Effector memory CD4-positive, alpha-beta T cell (primary cell): Measurements from ENCODE around the gene KCNIP4.
"Not testable (repeated sequence)": the region's sequence is repeated elsewhere in the genome, so short reads cannot be mapped to it uniquely, and the experiment has no call there.

Experiments used
- DNase-seq, 3 donors: peaks; one replicate each; pipeline ENCODE4 v3.0.0-alpha.2; 2020
- H3K27ac ChIP-seq: 2 replicates; pipeline ENCODE4 v1.7.0; 2013; ENCODE audit warnings: mild to moderate bottlenecking, low read length, moderate library complexity; ENCODE audit not compliant: insufficient read depth, poor library complexity, severe bottlenecking
- H3K27me3 ChIP-seq: replicated peaks from 2 replicates; pipeline ENCODE4 v1.7.0; 2013; ENCODE audit warnings: mild to moderate bottlenecking, low read length; ENCODE audit not compliant: insufficient read depth, control insufficient read depth, poor library complexity, severe bottlenecking
- H3K36me3 ChIP-seq: 2 replicates; pipeline ENCODE4 v1.7.0; 2013; ENCODE audit warnings: mild to moderate bottlenecking, low read length, moderate library complexity; ENCODE audit not compliant: control insufficient read depth, insufficient read depth
- H3K4me1 ChIP-seq: 2 replicates; pipeline ENCODE4 v1.7.0; 2013; ENCODE audit warnings: low read length, mild to moderate bottlenecking; ENCODE audit not compliant: control insufficient read depth, insufficient read depth, poor library complexity, severe bottlenecking
- H3K4me3 ChIP-seq: 2 replicates; pipeline ENCODE4 v1.7.0; 2013; ENCODE audit warnings: low read length, low read depth, mild to moderate bottlenecking; ENCODE audit not compliant: insufficient read depth, poor library complexity, severe bottlenecking
- H3K9me3 ChIP-seq: 2 replicates; pipeline ENCODE4 v1.7.0; 2013; ENCODE audit warnings: mild to moderate bottlenecking, low read length, moderate library complexity; ENCODE audit not compliant: control insufficient read depth

The KCNIP4 gene

GRCh38 chr4:21377046-21377445, 571.5 kb downstream of the KCNIP4 start:
- H3K9me3 ChIP-seq: no peaks in the 10 kb centered on the region

GRCh38 chr4:21376176-21376575, 572.4 kb downstream of the KCNIP4 start:
- no peaks in the 10 kb centered on the region for H3K4me1 ChIP-seq
- no peaks in the 10 kb centered on the region for H3K27me3 ChIP-seq
- no peak overlapping the region for H3K4me3 ChIP-seq
- no peak for DNase-seq
- no peak overlapping the region for H3K27ac ChIP-seq
- H3K9me3 ChIP-seq: no peaks in the 10 kb centered on the region
- no peaks in the 10 kb centered on the region for H3K36me3 ChIP-seq

More at GRCh38 chr4:21377046-21377445, 571.5 kb downstream of the KCNIP4 start:
- H3K4me3 ChIP-seq: no peak overlapping the region
- DNase-seq: no peak
- no peaks in the 10 kb centered on the region for H3K4me1 ChIP-seq
- no peaks in the 10 kb centered on the region for H3K27me3 ChIP-seq
- no peak overlapping the region for H3K27ac ChIP-seq
- H3K36me3 ChIP-seq: no peaks in the 10 kb centered on the region

DNA sequence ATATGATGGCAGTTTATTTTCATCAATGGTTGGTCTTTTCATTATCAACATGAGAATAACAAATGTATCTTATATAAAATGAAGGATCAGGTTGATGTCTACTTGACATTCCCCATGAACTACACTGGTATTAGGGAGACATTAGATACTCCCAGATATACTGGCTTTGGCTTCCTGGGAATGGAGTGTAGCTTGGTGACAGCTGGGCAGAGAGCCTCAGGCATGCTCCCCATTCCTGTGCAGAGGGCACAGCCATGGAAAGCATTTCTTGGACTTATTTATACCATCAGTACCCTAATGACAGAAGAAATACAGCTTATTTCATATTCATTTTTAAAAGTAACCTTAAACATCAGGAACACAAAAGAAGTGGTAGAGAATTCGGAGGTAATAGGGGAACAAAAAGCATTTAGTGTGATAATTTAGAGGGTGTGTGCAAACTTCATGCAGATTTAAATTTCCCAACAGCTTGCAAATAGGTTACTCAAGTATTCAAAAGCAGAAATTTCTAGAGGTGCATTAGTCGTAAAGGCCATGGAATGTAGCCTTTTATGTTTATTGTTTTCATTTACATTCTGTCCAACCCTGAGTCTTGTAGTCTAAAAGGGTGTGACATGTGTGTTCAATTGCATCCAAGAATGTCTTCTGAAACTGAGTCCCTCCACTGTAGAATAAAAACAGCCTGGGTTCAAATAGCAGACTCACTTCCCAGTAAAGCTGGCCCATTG, 573.8 kb downstream of the KCNIP4 start:
- no peaks in the 10 kb centered on the region for H3K4me1 ChIP-seq
- no peak for DNase-seq
- no peaks in the 10 kb centered on the region for H3K36me3 ChIP-seq
- no peaks in the 10 kb centered on the region for H3K9me3 ChIP-seq
- H3K27ac ChIP-seq: no peak overlapping the region
- no peaks in the 10 kb centered on the region for H3K27me3 ChIP-seq
- no peak overlapping the region for H3K4me3 ChIP-seq

- DNase-seq: no peak
- no peaks in the 10 kb centered on the region for H3K27me3 ChIP-seq
- no peaks in the 10 kb centered on the region for H3K9me3 ChIP-seq
- no peaks in the 10 kb centered on the region for H3K4me1 ChIP-seq
- H3K27ac ChIP-seq: no peak overlapping the region
- no peaks in the 10 kb centered on the region for H3K36me3 ChIP-seq
- H3K4me3 ChIP-seq: no peak overlapping the region
Observed at GRCh38 chr4:21367567-21367966, 581.0 kb downstream of the KCNIP4 start.

GRCh38 chr4:21366840-21367239, 581.7 kb downstream of the KCNIP4 start:
- no peaks in the 10 kb centered on the region for H3K4me1 ChIP-seq
- no peak overlapping the region for H3K27ac ChIP-seq
- no peaks in the 10 kb centered on the region for H3K9me3 ChIP-seq
- H3K36me3 ChIP-seq: no peaks in the 10 kb centered on the region
- no peak overlapping the region for H3K4me3 ChIP-seq
- no peak for DNase-seq
- no peaks in the 10 kb centered on the region for H3K27me3 ChIP-seq

DNA sequence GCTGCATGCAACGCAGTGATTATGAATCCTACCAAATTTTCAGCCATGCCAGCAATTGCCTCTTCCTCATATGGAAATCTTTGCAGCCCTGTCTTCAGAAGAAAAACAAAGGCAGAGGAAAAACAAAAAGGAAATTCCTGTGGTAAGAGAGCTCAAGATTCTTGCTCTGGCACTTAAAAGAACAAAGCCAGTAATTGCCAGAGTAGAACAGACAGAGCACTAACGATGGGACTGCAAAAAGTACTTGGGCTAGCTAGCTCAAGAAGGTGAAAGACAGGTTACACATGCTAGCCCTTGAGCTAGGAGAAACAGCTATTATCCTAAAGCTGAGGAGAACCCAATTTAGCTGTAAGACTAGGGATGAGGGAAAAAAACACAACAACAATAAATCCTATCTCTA, 582.3 kb downstream of the KCNIP4 start:
- Histone ChIP-seq H3K27me3 (no peaks in the 10 kb centered on the region), H3K4me3 (no peak overlapping the region), H3K4me1 (no peaks in the 10 kb centered on the region), H3K27ac (no peak overlapping the region), H3K36me3 (no peaks in the 10 kb centered on the region), H3K9me3 (no peaks in the 10 kb centered on the region)
- no peak for DNase-seq

GRCh38 chr4:21363701-21364100, 584.9 kb downstream of the KCNIP4 start:
- DNase-seq: no peak
- Histone ChIP-seq H3K36me3 (no peaks in the 10 kb centered on the region), H3K9me3 (no peaks in the 10 kb centered on the region), H3K4me3 (no peak overlapping the region), H3K27me3 (no peaks in the 10 kb centered on the region), H3K4me1 (no peaks in the 10 kb centered on the region), H3K27ac (no peak overlapping the region)

DNA sequence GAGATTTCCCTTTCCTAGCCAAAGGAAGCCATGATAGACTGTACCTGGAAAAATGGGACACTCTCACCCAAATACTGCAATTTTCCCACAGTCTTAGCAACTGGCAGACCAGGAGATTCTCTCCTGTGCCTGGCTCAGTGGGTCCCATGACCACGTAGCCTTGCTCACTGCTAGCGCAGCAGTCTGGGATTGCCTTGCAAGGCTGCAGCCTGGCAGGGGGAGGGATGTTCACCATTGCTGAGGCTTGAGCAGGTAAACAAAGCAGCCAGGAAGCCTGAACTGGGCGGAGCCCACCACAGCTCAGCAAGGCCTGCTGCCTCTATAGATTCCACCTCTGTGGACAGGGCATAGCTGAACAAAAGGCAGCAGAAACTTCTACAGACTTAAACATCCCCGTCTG, 596.2 kb downstream of the KCNIP4 start:
- not testable (repeated sequence) for DNase-seq, H3K4me3 ChIP-seq, H3K36me3 ChIP-seq, H3K27me3 ChIP-seq, H3K4me1 ChIP-seq, H3K9me3 ChIP-seq, H3K27ac ChIP-seq

DNA sequence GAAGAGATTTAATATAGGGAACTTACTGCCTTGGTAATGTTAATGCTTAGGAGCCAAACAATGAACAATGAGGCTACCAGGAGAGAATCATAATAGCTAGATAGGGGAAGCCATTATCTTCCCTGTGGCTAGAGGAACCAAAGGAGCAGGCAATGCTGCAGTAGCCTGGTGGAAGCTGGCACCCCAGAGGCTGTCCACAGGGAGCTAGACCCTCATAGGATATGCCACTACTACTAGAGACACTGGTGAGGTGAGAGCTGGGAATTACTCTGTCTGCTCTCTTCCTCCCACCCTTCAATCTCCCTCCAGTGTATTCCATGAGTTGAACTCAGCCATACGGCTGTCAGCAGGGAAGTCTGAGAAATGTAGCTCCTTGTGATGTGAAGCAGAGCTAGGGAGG, 601.4 kb downstream of the KCNIP4 start:
- no peak overlapping the region for H3K27ac ChIP-seq

DNA sequence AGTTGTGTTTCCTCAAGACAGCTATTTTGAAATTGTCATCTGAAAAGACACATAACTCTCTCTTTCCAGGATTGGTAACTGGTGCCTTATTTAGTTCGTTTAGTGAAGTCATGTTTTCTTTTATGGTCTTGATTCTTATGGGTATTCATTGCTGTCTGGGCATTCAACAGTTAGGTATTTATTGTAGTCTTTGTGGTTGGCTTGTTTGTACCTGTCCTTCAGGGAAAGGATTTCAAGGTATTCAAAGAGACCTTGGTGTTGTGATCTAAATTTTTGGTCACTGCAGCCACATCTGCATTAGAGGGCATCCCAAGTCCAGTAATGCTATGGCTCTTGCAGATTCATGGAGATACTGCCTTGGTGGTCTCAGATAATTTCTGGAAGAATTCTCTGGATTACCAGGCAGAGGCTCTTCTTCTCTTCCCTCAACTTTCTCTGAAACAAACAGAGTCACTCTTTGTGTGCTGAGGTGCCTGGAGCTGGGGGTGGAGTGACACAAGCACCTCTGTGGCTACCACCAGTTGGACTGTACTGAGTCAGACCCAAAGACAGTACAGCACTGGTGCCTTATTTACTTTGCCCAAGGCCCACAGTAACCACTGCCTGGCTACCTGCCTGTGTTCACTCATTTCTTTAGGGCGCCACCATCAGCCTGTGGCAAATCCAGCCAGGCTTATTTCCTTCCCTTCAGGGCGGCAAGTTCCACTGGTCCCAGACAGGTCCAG, 620.4 kb downstream of the KCNIP4 start:
- Histone ChIP-seq H3K9me3 (no peaks in the 10 kb centered on the region), H3K27ac (no peak overlapping the region), H3K4me3 (no peak overlapping the region), H3K4me1 (no peaks in the 10 kb centered on the region), H3K27me3 (no peaks in the 10 kb centered on the region), H3K36me3 (no peaks in the 10 kb centered on the region)
- no peak for DNase-seq

More for the DNA sequence above, 601.4 kb downstream of the KCNIP4 start:
- Histone ChIP-seq H3K4me1 (no peaks in the 10 kb centered on the region), H3K4me3 (no peak overlapping the region), H3K36me3 (no peaks in the 10 kb centered on the region), H3K9me3 (peaks cover 7% of the 10 kb centered on the region), H3K27me3 (no peaks in the 10 kb centered on the region)
- DNase-seq: no peak
